Measurements from ENCODE around the gene VPS26C. TPM values are rescaled to one million over a fixed set of nuclear protein-coding genes. Genes with fewer than 3 reads are reported as not detected.

VPS26C gene
- total RNA-seq, 1 donor from 2014 or later: 80.8 TPM

DNA sequence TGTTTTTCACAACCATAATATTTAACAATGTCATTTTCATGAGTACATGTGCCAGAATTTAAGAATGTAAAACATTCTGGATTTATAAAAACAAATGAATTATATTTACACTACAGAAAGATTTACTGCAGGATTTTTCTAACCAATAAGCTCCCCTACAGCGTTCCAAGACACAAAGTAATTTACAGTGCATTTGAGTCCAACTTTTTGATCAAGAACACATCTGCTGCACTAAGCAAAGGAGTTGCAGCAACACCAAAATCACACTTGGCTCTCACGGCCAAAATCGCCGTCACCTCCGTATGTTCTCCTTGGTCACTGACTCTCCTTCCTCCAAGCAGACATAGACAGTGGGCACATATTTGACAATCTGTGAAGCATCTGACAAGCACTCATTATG, 7.7 kb downstream of the VPS26C start:
- no peak for DNase-seq (ENCODE audit: low read depth)
- no peaks in the 10 kb centered on the region for H3K36me3 ChIP-seq (ENCODE audit: control insufficient read depth, insufficient read depth, low read length)
- TF ChIP-seq, protein P1, sequence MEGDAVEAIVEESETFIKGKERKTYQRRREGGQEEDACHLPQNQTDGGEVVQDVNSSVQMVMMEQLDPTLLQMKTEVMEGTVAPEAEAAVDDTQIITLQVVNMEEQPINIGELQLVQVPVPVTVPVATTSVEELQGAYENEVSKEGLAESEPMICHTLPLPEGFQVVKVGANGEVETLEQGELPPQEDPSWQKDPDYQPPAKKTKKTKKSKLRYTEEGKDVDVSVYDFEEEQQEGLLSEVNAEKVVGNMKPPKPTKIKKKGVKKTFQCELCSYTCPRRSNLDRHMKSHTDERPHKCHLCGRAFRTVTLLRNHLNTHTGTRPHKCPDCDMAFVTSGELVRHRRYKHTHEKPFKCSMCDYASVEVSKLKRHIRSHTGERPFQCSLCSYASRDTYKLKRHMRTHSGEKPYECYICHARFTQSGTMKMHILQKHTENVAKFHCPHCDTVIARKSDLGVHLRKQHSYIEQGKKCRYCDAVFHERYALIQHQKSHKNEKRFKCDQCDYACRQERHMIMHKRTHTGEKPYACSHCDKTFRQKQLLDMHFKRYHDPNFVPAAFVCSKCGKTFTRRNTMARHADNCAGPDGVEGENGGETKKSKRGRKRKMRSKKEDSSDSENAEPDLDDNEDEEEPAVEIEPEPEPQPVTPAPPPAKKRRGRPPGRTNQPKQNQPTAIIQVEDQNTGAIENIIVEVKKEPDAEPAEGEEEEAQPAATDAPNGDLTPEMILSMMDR (IDR thresholded peaks at IDR 0.05; ENCODE audit: insufficient read depth, low read length, poor library complexity, severe bottlenecking): no peak

DNA sequence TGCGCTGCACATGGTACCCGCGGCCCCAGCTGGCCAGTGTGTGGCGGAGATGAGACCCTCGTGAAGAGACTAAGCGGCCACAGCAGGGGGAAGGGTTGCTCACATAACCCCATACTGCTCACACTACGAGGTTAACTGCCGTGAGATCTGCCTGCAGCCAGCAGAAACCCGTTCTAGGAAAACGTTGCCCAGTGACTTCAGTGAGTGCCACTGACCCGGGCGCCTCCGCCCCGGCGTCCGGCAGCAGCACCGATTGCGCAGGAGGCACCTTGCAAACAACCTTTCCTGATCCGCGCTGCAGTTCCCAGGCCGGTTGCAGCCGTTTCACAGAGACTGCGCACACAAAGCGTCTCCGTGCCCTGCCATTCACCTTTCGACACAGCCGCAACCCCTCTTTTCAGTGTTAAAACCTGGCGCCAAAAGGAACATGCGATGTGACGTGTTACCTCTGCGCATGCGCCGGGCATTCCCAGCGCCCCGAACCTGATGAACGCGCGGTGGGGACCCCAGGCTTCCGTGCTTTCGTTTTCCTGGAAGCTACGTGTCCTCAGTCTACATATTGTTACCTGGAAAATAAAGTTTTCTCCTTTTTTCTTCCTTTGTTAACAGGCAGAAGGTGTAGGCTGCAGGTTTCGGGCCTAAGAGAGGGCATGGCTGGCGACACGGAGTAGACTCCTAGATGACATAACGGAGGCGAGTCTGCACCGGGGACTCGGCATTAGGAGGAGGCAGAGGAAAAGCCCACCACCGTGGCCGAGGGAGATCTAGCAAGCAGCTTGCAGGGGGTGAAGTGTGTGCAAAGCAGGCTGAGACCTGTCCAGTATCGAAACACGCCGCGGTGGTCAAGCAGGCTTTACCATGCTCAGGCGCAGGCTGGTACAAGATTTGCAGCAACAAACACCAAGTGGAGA, 8.9 kb downstream of the VPS26C start:
- no peak for DNase-seq (ENCODE audit: low read depth)
- TF ChIP-seq, protein P1 (IDR thresholded peaks at IDR 0.05; ENCODE audit: insufficient read depth, low read length, poor library complexity, severe bottlenecking): peak; percentile 11
- peak overlapping the region; percentile 36 for H3K4me3 ChIP-seq (ENCODE audit: low read depth, low read length)
- no peaks in the 10 kb centered on the region for H3K36me3 ChIP-seq (ENCODE audit: control insufficient read depth, insufficient read depth, low read length)
- no peaks in the 10 kb centered on the region for H3K27me3 ChIP-seq (ENCODE audit: control insufficient read depth, insufficient read depth, low read length)

More for the DNA sequence above, 7.7 kb downstream of the VPS26C start:
- Histone ChIP-seq H3K27me3 (ENCODE audit: control insufficient read depth, insufficient read depth, low read length) (no peaks in the 10 kb centered on the region), H3K4me3 (ENCODE audit: low read depth, low read length) (no peak overlapping the region)

DNA sequence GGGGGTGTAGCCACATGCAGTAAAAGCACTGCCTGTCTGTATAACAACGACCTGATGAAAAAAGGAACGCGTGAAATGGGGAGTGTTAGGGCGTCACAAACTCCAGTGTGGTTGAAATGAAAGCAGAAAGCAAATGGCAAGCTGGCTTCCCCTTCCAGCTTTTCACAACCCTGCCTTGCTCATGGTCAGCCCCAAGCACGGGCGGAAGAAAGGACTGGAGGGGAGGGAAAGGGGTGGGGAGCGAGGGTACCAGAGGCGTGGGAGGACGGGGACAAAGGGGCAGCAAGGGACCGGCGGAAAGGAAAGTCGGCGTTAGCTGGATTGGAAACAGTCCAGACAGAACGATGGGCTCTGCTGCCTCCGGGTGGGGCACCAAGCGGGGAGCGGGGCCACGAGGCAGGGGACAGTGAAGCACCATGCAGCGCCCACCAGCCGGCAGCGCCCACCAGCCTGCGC, 9.6 kb downstream of the VPS26C start:
- TF ChIP-seq, protein P1 (IDR thresholded peaks at IDR 0.05; ENCODE audit: insufficient read depth, low read length, poor library complexity, severe bottlenecking): no peak
- Histone ChIP-seq H3K27me3 (ENCODE audit: control insufficient read depth, insufficient read depth, low read length) (no peaks in the 10 kb centered on the region), H3K4me3 (ENCODE audit: low read depth, low read length) (peak overlapping the region; percentile 36), H3K36me3 (ENCODE audit: control insufficient read depth, insufficient read depth, low read length) (no peaks in the 10 kb centered on the region)
- DNase-seq (ENCODE audit: low read depth): no peak

DNA sequence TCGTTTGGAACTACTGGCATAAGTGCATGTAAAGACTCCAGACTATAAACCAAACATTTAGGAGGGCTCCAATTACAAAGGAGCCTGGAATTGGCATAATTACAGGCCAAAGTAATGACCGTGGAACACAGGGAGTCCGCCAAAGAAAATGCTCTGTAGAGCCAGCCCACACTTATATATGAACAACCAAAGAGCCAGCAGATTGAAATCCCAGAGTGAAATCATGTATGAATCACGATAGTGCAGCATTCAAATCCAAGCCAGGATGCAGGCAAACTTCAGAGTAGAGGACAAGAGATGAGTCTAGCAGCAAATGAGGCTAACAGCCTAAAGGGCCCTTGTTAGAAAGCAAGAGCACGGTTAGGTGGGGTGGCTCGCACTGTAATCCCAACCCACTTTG, 13.1 kb downstream of the VPS26C start:
- H3K4me3 ChIP-seq (ENCODE audit: low read depth, low read length): no peak overlapping the region
- no peaks in the 10 kb centered on the region for H3K27me3 ChIP-seq (ENCODE audit: control insufficient read depth, insufficient read depth, low read length)
- no peak for DNase-seq (ENCODE audit: low read depth)
- H3K36me3 ChIP-seq (ENCODE audit: control insufficient read depth, insufficient read depth, low read length): no peaks in the 10 kb centered on the region
- TF ChIP-seq, protein P1 (IDR thresholded peaks at IDR 0.05; ENCODE audit: insufficient read depth, low read length, poor library complexity, severe bottlenecking): no peak

DNA sequence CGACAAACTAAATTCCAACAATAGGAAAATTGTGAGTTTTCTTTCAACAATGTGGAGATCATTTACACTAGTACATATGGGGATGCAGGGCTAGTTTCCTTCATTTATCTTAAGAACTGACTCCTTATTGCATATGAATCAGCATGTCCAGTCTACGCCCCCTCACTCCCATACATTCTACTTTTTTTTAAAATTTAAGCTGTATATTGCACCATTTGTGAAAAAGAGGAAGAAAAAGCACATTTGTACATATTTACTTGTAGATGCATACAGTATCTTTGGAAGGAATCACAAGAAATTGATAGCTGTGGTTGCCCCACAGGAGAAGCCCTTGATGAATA, 15.9 kb downstream of the VPS26C start:
- TF ChIP-seq, protein P1 (IDR thresholded peaks at IDR 0.05; ENCODE audit: insufficient read depth, low read length, poor library complexity, severe bottlenecking): no peak
- Histone ChIP-seq H3K36me3 (ENCODE audit: control insufficient read depth, insufficient read depth, low read length) (no peaks in the 10 kb centered on the region), H3K4me3 (ENCODE audit: low read depth, low read length) (no peak overlapping the region), H3K27me3 (ENCODE audit: control insufficient read depth, insufficient read depth, low read length) (no peaks in the 10 kb centered on the region)
- no peak for DNase-seq (ENCODE audit: low read depth)

Measured in kidney epithelial cell (primary cell).